Testis (tissue), 2 donors: ENCODE measurements around the gene CDK14.

Source experiments
- POLR2A ChIP-seq: fragments of 450-650 bp; IDR thresholded peaks from one replicate; pipeline ENCODE4 v1.6.1; 2017; ENCODE audit warnings: antibody characterized with exemption, mild to moderate bottlenecking, moderate library complexity
- TF ChIP-seq, protein P1 (sequence below), 3 experiments: fragments of 450-650 bp in 2 of 3; fragments of 200-600 bp in 1 of 3; sonication (generic) in 1 of 3; IDR thresholded peaks; one replicate each; pipeline ENCODE4 v1.5.1; 2016 to 2019; ENCODE audit warnings: antibody characterized with exemption in 3 of 3, mild to moderate bottlenecking in 2 of 3, moderate library complexity in 1 of 3

DNA sequence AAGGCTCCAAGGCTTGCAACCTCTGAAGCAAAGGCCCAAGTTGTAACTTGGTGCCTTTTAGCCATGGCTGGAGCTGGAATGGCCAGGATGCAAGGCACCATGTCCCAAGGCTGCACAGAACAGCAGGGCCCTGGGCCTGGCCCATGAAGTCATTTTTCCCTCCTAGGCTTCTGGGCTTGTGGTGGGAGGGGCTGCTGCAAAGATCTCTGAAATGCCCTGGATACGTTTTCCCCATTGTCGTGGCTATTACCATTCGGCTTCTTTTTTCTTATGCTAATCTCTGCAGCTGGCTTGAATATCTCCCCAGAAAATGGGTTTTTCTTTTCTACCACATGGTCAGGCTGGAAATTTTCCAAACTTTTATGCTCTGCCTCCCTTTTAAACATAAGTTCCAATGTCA is 234.2 kb downstream of the CDK14 start:
- TF ChIP-seq, protein P1, sequence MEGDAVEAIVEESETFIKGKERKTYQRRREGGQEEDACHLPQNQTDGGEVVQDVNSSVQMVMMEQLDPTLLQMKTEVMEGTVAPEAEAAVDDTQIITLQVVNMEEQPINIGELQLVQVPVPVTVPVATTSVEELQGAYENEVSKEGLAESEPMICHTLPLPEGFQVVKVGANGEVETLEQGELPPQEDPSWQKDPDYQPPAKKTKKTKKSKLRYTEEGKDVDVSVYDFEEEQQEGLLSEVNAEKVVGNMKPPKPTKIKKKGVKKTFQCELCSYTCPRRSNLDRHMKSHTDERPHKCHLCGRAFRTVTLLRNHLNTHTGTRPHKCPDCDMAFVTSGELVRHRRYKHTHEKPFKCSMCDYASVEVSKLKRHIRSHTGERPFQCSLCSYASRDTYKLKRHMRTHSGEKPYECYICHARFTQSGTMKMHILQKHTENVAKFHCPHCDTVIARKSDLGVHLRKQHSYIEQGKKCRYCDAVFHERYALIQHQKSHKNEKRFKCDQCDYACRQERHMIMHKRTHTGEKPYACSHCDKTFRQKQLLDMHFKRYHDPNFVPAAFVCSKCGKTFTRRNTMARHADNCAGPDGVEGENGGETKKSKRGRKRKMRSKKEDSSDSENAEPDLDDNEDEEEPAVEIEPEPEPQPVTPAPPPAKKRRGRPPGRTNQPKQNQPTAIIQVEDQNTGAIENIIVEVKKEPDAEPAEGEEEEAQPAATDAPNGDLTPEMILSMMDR (IDR thresholded peaks at IDR 0.05): no peak
- no peak for TF ChIP-seq POLR2A
